SK-N-MC (cell line): ENCODE results near the gene CPNE8.

ENCODE experiments used
- EZH2 ChIP-seq: fragments of 200-600 bp; sonication (generic); IDR thresholded peaks from one replicate; pipeline ENCODE4 v1.6.1; 2017; ENCODE audit warnings: antibody characterized with exemption
- POLR2AphosphoS5 ChIP-seq: IDR thresholded peaks from 2 replicates; pipeline ENCODE4 v1.6.1; 2012; ENCODE audit warnings: mild to moderate bottlenecking, low read depth, low read length, borderline replicate concordance

DNA sequence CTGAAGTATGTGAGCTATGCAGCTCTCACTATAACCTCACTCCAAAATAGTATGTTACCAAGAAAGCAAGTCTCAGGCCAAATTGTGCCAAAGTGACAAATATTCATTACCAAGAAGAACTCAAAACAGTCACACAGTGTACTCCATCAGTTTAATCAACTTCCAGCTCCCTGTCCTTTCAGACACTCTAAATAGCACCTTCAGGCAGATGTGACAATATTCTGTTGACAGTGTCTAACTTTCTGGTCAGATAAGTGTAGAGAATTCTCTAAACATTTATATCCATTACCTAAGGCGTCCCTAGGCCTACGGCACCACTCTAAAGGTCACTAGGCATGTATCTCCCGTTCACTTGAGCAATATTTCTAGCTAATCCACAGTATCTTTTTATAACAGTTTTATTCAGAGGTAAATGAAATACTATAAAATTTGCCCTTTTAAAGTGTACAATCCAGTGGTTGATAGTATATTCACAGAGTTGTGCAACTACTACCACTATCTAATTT lies 21.7 kb downstream of the CPNE8 start:
- TF ChIP-seq POLR2AphosphoS5 (no peak), EZH2 (no peak)
